Glutamatergic neuron (in vitro differentiated cells): ENCODE measurements around the gene SPRY4. TPM values are rescaled to one million over a fixed set of nuclear protein-coding genes. Genes with fewer than 3 reads are reported as not detected.
"Not testable (repeated sequence)": the region's sequence is repeated elsewhere in the genome, so short reads cannot be mapped to it uniquely, and the experiment has no call there.

ENCODE experiments used
- DNase-seq: peaks from one replicate; pipeline ENCODE4 v3.0.0; 2022
- H3K27ac Mint-ChIP-seq: one replicate; pipeline ENCODE4 v1.8.0; 2020; ENCODE audit warnings: mild to moderate bottlenecking, mixed read lengths, inconsistent platforms; ENCODE audit not compliant: unreplicated experiment
- H3K27me3 Mint-ChIP-seq: one replicate; pipeline ENCODE4 v1.8.0; 2020; ENCODE audit warnings: mild to moderate bottlenecking, moderate library complexity, mixed read lengths, inconsistent platforms; ENCODE audit not compliant: unreplicated experiment
- H3K36me3 Mint-ChIP-seq: one replicate; pipeline ENCODE4 v1.8.0; 2020; ENCODE audit warnings: mild to moderate bottlenecking, mixed read lengths, inconsistent platforms; ENCODE audit not compliant: unreplicated experiment
- H3K4me1 Mint-ChIP-seq: one replicate; pipeline ENCODE4 v1.8.0; 2020; ENCODE audit warnings: mild to moderate bottlenecking, low read depth, mixed read lengths, inconsistent platforms; ENCODE audit not compliant: unreplicated experiment
- H3K4me3 Mint-ChIP-seq: one replicate; pipeline ENCODE4 v1.8.0; 2020; ENCODE audit warnings: mild to moderate bottlenecking, mixed read lengths, inconsistent platforms; ENCODE audit not compliant: unreplicated experiment
- H3K9me3 Mint-ChIP-seq: one replicate; pipeline ENCODE4 v1.8.0; 2020; ENCODE audit warnings: mild to moderate bottlenecking, moderate library complexity, mixed read lengths, inconsistent platforms; ENCODE audit not compliant: unreplicated experiment
- total RNA-seq: library from RNA; stranded (reverse); fragmentation: NEBNext Ultra II Directional; extraction: Animal tissue kit (Norgen Biotek cat#: 25700); gene quantifications from one replicate; pipeline ENCODE4 v1.2.1, GENCODE V29; 2021; ENCODE audit not compliant: unreplicated experiment
- TF ChIP-seq, protein P1 (sequence below): fragments of 200-600 bp; sonication (generic); IDR thresholded peaks from one replicate; pipeline ENCODE4 v1.5.0; 2021; ENCODE audit not compliant: partially characterized antibody, unreplicated experiment

Gene SPRY4
- total RNA-seq, 1 donor from 2014 or later: 12.5 TPM

- DNase-seq: no peak
- peaks cover 6% of the 10 kb centered on the region for H3K27me3 Mint-ChIP-seq
- H3K4me3 Mint-ChIP-seq: no peak overlapping the region
- H3K9me3 Mint-ChIP-seq: no peaks in the 10 kb centered on the region
- no peaks in the 10 kb centered on the region for H3K36me3 Mint-ChIP-seq
- H3K4me1 Mint-ChIP-seq: peaks cover 6% of the 10 kb centered on the region
- H3K27ac Mint-ChIP-seq: no peak overlapping the region
- TF ChIP-seq, protein P1, sequence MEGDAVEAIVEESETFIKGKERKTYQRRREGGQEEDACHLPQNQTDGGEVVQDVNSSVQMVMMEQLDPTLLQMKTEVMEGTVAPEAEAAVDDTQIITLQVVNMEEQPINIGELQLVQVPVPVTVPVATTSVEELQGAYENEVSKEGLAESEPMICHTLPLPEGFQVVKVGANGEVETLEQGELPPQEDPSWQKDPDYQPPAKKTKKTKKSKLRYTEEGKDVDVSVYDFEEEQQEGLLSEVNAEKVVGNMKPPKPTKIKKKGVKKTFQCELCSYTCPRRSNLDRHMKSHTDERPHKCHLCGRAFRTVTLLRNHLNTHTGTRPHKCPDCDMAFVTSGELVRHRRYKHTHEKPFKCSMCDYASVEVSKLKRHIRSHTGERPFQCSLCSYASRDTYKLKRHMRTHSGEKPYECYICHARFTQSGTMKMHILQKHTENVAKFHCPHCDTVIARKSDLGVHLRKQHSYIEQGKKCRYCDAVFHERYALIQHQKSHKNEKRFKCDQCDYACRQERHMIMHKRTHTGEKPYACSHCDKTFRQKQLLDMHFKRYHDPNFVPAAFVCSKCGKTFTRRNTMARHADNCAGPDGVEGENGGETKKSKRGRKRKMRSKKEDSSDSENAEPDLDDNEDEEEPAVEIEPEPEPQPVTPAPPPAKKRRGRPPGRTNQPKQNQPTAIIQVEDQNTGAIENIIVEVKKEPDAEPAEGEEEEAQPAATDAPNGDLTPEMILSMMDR: no peak
Observed at GRCh38 chr5:142280066-142281007, 44.5 kb downstream of the SPRY4 start.

GRCh38 chr5:142278627-142279026, 46.2 kb downstream of the SPRY4 start:
- Mint-ChIP-seq H3K27ac (peak overlapping the region; percentile 55), H3K4me3 (no peak overlapping the region), H3K27me3 (peaks cover 6% of the 10 kb centered on the region), H3K9me3 (no peaks in the 10 kb centered on the region), H3K4me1 (peaks cover 6% of the 10 kb centered on the region), H3K36me3 (no peaks in the 10 kb centered on the region)
- DNase-seq: no peak
- TF ChIP-seq, protein P1: no peak

DNA sequence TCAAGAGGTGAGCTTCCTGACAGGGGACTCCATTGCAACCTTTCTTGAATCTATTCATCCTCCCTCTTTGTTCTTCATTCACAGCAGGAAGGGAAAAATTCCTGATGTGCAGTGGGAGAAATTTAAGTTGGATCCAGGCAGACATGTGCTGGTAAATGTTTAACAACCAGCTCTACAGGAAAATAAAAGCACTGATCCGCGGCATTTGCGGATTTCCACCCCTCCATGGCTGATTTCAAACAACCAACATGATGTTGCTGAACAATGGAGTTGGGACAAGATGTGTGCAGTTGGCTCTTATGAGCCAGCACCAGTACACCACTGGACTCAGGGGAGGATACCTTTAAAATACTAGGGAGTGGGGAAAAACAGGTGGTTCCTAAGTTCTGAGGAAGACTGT, 47.0 kb downstream of the SPRY4 start:
- no peak for DNase-seq
- TF ChIP-seq, protein P1: no peak
- Mint-ChIP-seq H3K4me3 (no peak overlapping the region), H3K9me3 (no peaks in the 10 kb centered on the region), H3K4me1 (peaks cover 6% of the 10 kb centered on the region), H3K27ac (no peak overlapping the region), H3K27me3 (peaks cover 6% of the 10 kb centered on the region), H3K36me3 (no peaks in the 10 kb centered on the region)

- Mint-ChIP-seq H3K4me3 (no peak overlapping the region), H3K27ac (no peak overlapping the region), H3K9me3 (no peaks in the 10 kb centered on the region), H3K27me3 (peaks cover 4% of the 10 kb centered on the region), H3K36me3 (no peaks in the 10 kb centered on the region), H3K4me1 (peaks cover 6% of the 10 kb centered on the region)
- no peak for DNase-seq
- TF ChIP-seq, protein P1: no peak
Observed at GRCh38 chr5:142276517-142276916, 48.3 kb downstream of the SPRY4 start.

- Mint-ChIP-seq H3K27me3 (peaks cover 4% of the 10 kb centered on the region), H3K27ac (no peak overlapping the region), H3K4me1 (peaks cover 4% of the 10 kb centered on the region), H3K4me3 (no peak overlapping the region), H3K36me3 (no peaks in the 10 kb centered on the region), H3K9me3 (no peaks in the 10 kb centered on the region)
- DNase-seq: no peak
- TF ChIP-seq, protein P1: no peak
Observed at GRCh38 chr5:142275496-142275895, 49.3 kb downstream of the SPRY4 start.

DNA sequence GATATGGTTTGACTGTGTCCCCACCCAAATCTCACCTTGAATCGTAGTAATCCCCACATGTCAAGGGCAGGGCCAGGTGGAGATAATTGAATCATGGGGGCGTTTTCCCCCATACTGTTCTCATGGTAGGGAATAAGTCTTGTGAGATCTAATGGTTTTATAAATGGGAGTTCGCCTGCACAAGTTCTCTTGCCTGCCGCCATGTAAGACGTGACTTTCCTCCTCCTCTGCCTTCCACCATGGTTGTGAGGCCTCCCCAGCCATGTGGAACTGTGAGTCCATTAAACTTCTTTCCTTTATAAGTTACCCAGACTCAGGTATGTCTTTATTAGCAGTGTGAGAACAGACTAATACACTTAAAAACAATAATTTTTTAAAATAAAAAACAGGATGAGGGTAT, 52.2 kb downstream of the SPRY4 start:
- H3K27me3 Mint-ChIP-seq, DNase-seq, H3K9me3 Mint-ChIP-seq, H3K4me3 Mint-ChIP-seq, H3K27ac Mint-ChIP-seq, H3K4me1 Mint-ChIP-seq, H3K36me3 Mint-ChIP-seq: not testable (repeated sequence)

GRCh38 chr5:142264084-142264483, 60.7 kb downstream of the SPRY4 start:
- H3K36me3 Mint-ChIP-seq, H3K27ac Mint-ChIP-seq, DNase-seq, H3K9me3 Mint-ChIP-seq, H3K27me3 Mint-ChIP-seq, H3K4me3 Mint-ChIP-seq, H3K4me1 Mint-ChIP-seq: not testable (repeated sequence)
